GM21723 (cell line): ENCODE measurements around the gene JAK1.

ENCODE experiments used
- ATAC-seq: cut with Tn5 transposase; IDR thresholded peaks from one replicate; pipeline ENCODE4 v1.9.1; 2021; ENCODE audit warnings: mild to moderate bottlenecking, moderate library complexity; ENCODE audit not compliant: unreplicated experiment

JAK1 gene

DNA sequence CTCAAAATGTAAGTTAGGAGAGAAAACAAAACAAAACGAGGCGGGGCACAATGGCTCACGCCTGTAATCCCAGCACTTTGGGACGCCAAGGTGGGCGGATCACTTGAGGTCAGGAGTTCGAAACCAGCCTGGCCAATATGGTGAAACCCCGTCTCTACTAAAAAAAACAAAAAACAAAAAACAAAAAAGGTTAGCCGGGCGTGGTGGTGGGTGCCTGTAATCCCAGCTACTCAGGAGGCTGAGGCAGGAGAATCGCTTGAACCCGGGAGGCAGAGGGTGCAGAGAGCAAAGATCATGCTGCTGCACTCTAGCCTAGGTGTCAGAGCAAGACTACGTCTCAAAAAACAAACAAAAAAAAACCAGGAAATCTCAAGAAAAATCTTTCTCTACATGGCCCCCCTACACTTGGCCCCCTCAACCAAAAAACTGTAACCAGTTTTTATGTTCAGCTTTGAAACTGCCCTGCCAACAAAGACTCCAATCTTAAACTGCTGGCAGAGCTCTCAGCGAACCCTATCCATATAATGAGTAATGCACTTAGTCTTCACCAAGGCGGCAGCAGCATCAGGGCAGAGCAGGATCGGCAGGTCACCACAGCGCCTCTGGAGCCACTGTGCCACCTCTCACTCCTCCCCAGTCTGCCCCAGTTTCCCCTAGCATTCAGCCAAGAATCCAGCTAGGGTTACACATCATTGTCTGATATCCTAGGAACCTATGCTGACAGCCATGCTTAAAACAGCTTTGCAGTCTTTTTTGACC, 71.7 kb downstream of the JAK1 start:
- ATAC-seq, result no peak

DNA sequence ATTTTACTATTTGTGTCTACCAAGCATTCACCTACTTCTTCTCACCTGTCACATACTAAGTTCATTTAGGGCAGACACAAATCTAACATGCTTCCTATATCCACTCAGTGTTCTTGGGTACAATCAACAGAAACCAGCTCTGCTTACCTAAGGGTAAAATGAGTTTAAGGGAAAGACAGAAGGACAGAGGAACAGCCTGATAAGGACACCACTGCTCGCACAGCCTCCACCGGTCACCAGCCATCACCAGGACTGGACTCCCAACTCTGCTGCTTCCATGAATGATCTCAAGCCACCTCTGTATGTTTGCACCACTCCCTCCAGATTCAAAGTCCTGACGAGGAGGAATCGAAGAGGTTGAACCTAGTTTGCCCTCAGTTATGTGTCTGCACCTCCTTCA, 72.4 kb downstream of the JAK1 start:
- no peak for ATAC-seq

DNA sequence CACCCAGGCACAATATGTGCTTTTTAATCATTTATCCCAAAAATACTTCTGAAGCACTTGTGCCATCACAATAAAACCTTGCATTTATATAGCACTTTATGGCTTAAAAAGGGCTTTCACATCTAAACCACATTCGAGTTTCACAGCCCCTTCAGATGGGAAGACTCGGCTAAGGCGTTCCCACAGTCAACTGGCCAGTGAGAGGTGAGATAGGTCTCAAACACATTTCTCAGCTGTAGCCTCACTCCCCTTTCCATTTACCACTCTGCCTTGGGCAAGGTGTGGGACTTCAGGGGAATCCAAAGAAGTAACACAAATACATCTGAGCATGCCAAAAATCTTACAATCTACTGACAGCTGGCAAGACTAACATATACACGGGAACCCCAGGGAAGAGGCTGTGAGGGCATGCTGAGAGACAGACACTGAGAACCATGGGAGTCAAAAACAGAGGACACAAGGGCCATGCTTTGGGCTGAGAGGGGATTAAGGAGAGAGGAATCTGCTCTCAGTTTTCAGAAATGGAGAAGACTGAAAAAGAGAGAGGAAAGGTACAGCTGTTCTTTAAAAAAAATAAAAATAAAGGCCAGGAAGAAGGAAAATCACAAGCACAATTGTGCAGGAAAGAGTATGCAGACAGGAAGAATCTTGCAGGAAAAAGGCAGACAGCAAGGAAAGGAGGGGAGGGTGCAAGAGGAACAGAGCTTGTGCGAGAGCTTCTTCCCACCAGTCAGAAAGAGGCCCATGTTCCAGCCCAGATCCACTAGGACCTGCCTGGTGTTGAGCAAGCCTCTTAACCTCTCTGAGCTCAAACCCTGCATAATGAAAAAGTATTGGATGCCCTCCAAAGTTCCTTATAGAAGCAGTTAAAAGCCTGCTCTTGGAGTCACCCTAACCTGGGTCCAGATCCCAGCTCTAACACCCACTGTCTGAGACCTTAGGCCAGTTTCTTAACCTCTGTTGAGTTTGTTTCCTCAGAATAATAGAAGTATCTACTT, 73.5 kb downstream of the JAK1 start:
- ATAC-seq, result no peak

DNA sequence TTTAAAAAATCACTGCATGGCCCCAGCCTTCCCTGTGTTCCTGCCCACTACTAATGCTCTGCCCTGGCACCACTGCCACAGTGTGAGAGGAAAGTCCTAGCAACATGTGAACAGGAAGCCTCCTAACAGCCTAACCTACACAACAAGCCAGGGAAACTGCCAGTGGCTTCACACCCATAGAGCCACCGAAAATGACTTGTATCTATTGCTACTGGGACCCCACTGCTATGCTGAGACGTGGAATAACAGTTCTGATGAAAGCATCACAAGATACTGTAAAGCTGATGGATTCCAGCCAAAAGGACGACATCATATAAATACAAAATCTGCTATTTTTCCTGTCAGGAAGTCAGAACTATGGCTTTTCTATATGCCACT, 74.9 kb downstream of the JAK1 start:
- no peak for ATAC-seq

DNA sequence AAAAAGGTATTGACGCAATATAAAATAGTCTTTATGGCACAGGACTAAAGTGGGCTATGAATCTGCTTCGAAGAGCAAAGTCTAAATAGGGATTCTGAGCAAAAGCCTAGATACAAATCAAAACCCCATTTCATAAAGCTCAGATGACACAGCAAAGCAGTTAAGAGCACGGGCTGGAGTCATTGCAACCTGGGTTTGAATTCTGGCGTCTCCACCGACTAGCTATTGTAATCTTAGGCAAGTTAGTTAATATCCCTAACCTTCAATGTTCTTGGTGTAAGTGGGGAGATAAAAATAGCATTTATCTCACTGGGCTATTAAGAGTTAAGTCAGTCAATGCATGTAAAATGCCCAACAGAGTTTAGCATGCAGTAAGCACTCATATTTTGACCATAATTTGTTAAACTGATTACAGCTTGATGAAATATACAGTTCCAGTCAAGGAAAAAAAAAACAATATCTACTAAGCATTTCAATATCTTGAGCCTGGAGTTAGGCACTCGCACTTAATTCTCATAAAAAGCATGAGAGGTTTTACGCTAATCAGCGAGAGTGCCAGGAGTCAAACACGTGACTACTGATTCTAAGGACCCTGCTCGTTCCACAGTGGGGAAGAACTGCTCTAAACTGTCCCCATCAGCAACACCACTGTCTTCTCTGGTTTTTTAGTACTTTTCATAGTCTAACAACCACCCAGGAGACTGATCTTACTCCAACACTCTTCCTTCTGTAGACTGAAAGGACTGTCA, 75.5 kb downstream of the JAK1 start:
- no peak for ATAC-seq

DNA sequence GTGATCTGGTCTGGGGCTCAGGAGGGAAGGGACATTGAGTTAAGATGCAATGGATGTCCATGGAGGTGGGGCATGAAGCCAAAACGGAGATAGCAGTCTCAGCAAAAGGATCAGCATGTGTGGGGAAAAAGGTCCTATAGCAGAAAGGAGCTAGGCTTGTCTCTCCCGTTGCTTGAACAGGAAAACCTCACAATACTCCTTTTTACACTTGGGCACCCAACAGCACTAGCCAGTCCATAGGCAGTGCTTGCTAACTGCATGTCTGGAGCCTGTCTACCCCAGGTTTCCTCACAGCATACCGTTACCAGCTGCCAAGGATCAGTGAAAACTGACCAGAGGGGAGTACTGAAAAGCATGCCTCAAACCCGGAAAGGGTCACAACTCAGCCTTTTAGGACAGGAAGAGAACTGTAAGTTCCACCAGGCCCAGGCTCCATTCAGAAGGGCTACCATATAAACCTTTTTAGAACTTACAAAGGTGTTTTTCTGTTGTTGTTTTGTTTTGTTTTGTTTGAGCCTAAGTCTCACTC, 78.6 kb downstream of the JAK1 start:
- no peak for ATAC-seq

DNA sequence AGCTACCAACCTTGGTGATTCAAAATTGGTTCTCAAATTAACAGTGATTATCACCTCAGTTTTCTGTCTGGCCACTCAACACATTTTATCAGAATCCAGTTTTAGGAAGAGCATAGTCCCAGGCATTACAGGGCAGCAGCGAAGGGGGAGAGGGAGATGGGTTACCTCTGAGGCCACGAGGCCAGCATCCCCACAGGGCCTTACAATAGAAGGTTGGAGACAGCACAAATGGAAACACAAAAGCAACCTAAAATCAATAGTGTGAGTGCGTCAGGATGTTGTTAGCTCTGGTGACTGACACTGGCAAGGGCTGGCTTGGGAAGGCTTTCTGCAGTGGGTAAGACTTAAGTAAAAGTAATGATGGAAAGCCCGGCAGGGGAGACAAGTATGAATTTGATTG, 79.5 kb downstream of the JAK1 start:
- ATAC-seq, result no peak

DNA sequence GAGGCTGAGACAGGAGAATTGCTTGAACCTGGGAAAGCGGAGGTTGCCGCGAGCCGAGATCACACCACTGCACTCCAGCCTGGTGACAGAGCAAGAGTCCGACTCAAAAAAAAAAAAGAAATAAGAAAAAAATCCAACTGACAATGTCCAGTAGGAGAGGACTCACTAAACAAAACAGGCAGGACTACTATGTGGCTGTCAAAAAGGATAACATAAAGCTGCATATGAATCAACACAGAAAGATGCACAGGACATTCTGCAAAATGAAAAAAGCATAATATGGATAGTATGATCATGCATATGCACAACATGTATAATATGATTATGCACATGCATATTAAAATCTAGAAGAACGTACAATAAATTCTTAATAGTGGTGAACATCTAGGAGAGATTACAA, 80.7 kb downstream of the JAK1 start:
- no peak for ATAC-seq

DNA sequence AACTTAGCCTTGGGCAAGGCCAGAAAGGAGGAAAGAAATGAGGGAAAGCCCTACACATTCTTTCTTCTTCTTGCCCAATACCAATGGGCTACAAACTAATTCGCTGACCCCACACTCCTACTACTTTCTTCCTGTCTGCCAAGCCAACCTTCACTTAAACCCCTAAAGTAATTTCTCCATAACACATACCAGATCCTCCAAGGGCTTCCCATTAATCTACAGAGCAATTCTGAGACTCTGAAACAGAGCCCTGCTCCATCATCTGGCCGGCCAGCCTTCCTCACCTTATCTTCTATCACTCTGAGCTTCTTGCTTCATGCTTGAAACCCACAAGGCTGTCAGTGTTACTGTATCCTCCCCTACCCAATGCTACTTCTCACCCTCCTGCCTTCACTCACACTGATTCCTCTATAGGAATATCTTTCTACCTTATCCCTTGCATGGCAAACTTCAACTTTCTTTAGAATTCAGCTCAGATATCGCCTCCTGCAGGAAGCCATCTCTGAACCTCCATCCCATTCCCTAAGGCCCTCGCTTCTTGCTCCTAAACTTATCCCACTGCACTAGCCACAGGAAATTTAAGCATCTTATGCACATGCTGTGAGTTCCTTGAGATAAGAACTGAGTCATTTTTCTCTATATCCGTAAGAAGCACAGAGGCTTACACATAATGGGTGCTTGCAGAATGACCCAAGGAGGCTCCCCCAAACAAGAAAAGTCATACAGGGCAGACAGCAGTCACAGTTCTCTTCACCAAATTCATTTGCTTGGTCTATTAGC, 81.9 kb downstream of the JAK1 start:
- no peak for ATAC-seq

DNA sequence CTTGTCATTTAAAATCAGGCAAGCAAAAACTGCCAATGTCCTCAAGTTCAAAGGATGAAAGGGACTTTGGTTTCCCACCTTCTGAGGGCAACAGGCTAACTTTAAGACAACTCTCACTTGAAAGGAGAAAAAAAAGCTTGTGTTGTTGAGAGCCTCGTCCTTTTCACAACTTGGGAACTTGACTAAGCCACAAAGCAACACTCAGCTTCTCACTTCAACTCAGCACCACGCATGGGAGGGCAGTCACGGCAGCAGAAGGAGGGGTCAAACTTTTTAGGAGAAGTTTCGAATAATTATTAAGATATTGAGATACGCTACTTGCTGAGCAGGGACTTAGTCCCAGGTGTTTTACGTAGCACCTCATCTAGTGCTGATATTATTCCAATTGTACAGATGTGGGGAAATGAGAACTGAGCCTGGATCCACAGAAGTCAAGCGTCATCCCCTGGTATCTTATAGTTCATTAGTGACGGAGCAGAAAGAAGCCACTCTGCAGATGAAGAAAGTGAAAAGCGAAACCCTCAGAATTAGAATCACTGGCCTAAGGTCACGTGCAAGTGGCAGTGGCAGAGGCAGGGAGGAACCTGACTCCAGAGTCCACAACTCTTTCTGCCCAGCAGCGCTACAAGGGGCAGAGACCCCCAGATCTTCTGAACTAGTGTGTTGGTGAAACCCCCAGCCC, 83.6 kb downstream of the JAK1 start:
- ATAC-seq, result peak; percentile 91

DNA sequence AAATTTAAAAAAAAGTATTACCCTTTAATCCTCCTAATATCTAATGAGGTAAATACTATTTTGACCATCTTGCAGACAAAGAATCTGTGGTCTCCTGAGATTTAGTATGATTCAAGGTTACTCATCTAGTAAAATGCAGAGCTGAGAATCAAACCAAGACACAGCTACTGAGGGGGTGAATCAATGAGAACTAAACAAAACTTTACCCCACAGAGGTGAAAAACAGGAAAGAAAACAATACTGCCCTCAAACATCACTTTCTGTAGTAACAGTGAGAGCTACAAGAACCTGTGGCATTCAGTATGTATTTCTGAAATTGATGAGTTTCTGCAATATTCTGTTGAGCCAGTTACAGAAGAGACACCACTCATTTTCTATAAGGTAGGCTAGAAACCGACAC, 85.1 kb downstream of the JAK1 start:
- peak; percentile 38 for ATAC-seq

DNA sequence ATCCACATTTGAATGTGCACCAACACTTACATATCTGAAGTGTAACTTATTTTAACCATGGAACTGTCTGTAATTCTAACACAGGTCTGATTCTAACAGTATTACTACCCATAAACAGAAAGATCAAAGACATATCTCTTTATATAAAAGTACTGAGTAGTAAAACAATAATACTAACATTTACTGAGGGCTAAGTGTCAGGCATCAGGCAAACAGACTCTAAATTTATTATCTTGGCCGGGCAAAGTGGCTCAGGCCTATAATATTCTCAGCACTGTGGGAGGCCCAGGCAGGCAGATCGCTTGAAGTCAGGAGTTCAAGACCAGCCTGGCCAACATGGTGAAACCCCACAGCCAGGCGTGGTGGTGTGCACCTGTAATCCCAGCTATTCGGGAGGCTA, 85.9 kb downstream of the JAK1 start:
- ATAC-seq, result no peak

DNA sequence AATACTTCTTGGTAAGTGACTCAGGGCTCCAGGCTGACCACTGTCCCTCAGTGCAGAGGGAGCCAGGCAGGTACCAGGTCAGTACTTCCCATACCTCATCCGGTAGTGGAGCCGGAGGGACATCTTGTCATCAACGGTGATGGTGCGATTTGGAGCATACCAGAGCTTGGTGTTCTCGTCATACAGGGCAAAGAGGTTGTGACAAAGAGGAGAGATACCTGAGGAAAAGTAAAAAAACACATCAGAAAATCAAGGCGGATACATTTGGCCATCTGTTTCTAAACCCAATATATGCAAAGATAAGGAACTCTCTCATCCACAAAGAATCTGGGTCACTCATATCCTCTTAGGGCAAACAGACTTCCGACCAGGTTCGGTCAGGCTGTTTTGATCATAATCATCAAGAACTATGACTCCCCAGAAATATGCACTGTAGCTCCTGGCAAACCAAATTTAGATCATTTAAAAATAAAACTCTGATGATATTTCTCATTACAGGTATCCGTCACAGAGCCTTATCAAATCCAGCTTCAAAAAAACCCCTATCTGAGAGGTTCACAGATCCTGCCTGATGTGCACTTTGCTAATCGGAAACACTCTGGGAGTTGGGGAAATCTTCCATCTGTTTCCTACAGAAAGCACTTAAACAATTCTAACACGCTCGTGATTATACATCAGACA, 87.3 kb downstream of the JAK1 start:
- no peak for ATAC-seq

DNA sequence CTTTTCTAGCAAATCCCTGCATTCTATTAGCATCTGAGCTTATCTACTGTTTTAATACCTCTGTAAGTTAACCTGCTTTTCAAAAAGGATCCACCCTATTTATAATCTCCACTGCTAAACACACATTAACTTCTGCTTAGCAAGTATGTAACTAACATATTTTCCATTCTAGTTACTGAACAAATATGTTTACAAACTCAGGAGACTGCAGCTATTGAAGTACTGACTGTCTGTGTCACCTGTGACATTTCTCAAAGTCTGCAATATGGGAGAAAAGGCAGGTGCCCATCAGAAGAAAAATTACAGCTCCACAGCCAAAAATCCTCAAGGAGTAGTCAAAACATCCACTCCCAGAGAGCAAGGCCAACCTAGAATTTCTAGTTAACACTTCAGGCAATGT, 88.3 kb downstream of the JAK1 start:
- no peak for ATAC-seq

DNA sequence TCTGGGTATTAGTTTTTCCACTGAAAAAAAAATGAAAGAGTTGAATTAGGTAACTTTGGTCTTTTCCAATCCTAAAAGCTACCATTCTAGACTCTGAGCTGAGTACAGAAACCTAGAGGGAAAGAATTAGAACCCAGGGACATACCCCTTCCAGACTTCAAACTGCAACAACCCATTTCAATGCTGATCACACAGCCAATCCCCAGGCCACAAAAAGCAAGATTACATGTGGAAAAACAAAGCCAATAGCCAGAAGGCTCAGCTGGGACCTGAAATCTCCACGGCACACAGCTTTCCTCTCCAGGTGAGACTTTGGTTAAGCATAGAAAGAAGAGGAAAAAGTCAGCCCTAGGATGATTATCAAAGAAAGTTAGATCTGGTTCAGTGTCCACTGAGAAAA, 88.8 kb downstream of the JAK1 start:
- ATAC-seq, result no peak

DNA sequence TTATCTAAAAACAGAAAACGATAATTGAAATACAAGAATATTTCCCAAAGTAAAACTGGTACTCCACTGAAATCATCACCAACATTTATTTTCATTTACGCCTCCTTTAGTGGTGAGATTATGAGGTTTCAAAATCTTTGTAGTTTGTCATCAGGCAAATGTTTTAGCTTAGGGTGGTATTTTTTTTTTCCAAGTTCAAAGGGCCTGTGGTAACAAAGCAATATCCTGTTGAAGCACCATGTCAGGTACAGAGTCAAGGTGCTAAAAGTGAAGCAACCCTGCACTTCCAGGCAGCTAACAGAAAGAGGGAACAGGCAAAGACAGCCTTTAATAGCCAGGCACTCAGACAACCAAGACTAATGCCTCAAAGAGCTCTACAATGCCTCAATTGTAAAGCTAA, 89.2 kb downstream of the JAK1 start:
- ATAC-seq, result no peak

DNA sequence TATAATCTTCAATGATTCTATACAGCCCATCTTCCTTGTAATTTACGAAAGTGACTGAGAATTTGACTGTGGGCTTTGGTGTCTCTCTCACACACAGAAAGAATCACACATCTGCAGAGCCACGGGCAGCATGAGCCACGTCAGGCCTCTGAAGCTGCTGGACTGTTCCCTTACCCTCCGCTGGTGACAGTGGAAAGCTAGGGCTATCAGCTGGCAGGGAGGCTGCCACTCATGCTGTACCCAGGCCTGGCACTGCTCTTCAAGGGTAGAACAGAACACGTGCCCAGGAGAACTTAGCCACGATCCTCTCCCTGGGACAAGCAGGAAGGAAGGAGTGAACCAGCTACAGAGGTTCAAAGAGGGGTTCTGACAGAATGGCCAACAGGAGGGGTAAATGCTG, 90.7 kb downstream of the JAK1 start:
- ATAC-seq, result no peak

DNA sequence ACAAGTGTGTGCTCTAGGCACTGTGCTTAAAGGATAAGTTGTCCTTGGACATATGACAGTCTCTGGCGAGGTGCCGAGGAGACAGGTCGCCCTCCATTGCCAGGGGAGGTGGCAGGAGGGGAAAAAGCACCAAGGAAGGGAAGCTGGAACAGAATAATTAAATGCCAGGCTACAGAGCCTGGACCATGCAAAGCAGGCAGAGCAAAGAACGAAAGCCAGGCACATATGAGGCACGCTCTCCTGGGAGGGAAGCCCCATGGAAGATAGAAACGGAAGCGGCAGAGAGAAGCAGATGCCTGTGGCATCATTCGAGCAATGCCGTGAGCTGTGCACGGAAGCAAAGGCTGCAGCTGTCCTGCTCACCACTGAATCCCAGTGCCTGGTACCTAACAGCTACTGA, 91.2 kb downstream of the JAK1 start:
- no peak for ATAC-seq

DNA sequence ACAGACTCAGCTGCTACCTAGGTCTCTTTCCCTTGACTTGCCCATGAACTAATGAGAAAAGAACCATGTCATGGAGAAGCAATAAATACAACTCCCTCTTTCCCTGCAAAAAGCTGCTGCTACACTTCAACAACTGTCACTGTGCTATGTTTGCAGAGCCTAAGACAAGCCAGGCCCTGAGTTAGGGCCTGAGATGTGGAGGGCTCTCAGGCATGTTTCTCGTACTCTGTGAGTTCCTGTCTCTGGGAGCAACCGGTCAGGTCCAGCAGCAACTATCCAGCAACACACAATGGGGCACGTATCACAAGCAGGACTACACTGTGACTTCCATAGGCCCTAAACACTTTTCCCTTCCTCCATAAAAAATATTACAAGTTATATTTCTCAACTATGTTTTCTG, 91.7 kb downstream of the JAK1 start:
- no peak for ATAC-seq
